Tibial artery (tissue), 4 donors: ENCODE data around the gene ZNF524.
A peak's percentile ranks its signal among the peaks of the same experiment; 100 is the strongest.

Experiments used
- DNase-seq, 2 donors: peaks; one replicate each; pipeline ENCODE4 v3.0.0-alpha.2; 2019
- H3K27ac ChIP-seq, 2 donors: fragments of 200-600 bp; sonication (generic) in 1 of 2; 1 replicate in 1 of 2; 2 replicates in 1 of 2; pipeline ENCODE4 v1.5.1; 2018 to 2019; ENCODE audit warnings: mild to moderate bottlenecking in 1 of 2
- H3K27me3 ChIP-seq, 2 donors: fragments of 200-600 bp; sonication (generic) in 1 of 2; one replicate each; pipeline versions ENCODE4 v1.5.1 to v1.6.0; 2016 to 2019
- H3K36me3 ChIP-seq, 3 donors: fragments of 200-600 bp; sonication (generic) in 2 of 3; one replicate each; pipeline ENCODE4 v1.5.1; 2016 to 2019; ENCODE audit warnings: mild to moderate bottlenecking in 2 of 3
- H3K4me1 ChIP-seq, 4 donors: fragments of 200-600 bp; sonication (generic) in 2 of 4; 1 replicate in 3 of 4; 2 replicates in 1 of 4; pipeline ENCODE4 v1.5.1; 2016 to 2019
- H3K4me3 ChIP-seq, 2 donors: fragments of 200-600 bp; sonication (generic) in 1 of 2; 1 replicate in 1 of 2; 2 replicates in 1 of 2; pipeline ENCODE4 v1.5.1; 2018 to 2019; ENCODE audit warnings: mild to moderate bottlenecking in 2 of 2
- H3K9me3 ChIP-seq, 3 donors: fragments of 200-600 bp; sonication (generic) in 1 of 3; one replicate each; pipeline ENCODE4 v1.5.1; 2016 to 2019
- CTCF ChIP-seq, 2 experiments: fragments of 200-600 bp in 1 of 2; fragments of 450-650 bp in 1 of 2; IDR thresholded peaks; one replicate each; pipeline ENCODE4 v1.5.1; 2017 to 2019; ENCODE audit warnings: antibody characterized with exemption in 2 of 2, mild to moderate bottlenecking in 1 of 2, moderate library complexity in 1 of 2
- intact Hi-C: fragments of 100-400 bp; cut with DNase I; formaldehyde crosslinking; loops from one replicate; pipeline ENCODE4 v1.15.0; 2023; ENCODE audit warnings: low total_unique reads

The ZNF524 gene

GRCh38 chr19:55633861-55634260 lies 33.8 kb downstream of the ZNF524 start:
- Histone ChIP-seq H3K27ac (peak overlapping the region in 1 of 2 donors; percentile 100), H3K36me3 (peaks cover 0 to 6% (median 0%) of the 10 kb centered on the region in 3 donors), H3K27me3 (no peaks in the 10 kb centered on the region), H3K9me3 (no peaks in the 10 kb centered on the region), H3K4me1 (peaks cover 5 to 38% (median 31%) of the 10 kb centered on the region in 4 donors), H3K4me3 (no peak overlapping the region)
- no peak for DNase-seq
- intact Hi-C loops: loop anchor here (5.0 to 10.0 kb wide), 2 partner anchors 37 to 229 kb away; partner anchors contain the start of genes FIZ1 and UBE2S
- TF ChIP-seq CTCF (IDR thresholded peaks at IDR 0.05): no peak

- no peak for TF ChIP-seq CTCF (IDR thresholded peaks at IDR 0.05)
- intact Hi-C loops: loop anchor here (10.0 kb wide), 1 partner anchor 231 kb away; the partner anchor contains the start of gene UBE2S
- Histone ChIP-seq H3K4me3 (peak overlapping the region; percentile 95 to 99), H3K36me3 (peaks cover 0 to 6% (median 0%) of the 10 kb centered on the region in 3 donors), H3K27ac (peak overlapping the region; percentile 99 to 100), H3K27me3 (no peaks in the 10 kb centered on the region), H3K4me1 (peaks cover 5 to 53% (median 44%) of the 10 kb centered on the region in 4 donors), H3K9me3 (no peaks in the 10 kb centered on the region)
- no peak for DNase-seq
Observed at GRCh38 chr19:55635334-55635717, 35.2 kb downstream of the ZNF524 start.

GRCh38 chr19:55635856-55636440 lies 35.9 kb downstream of the ZNF524 start:
- no peak for DNase-seq
- Histone ChIP-seq H3K4me3 (peak overlapping the region; percentile 95 to 99), H3K27ac (peak overlapping the region; percentile 99 to 100), H3K4me1 (peaks cover 5 to 56% (median 47%) of the 10 kb centered on the region in 4 donors), H3K9me3 (no peaks in the 10 kb centered on the region), H3K27me3 (no peaks in the 10 kb centered on the region), H3K36me3 (peaks cover 0 to 6% (median 0%) of the 10 kb centered on the region in 3 donors)
- no peak for TF ChIP-seq CTCF (IDR thresholded peaks at IDR 0.05)
- intact Hi-C loops: loop anchor here (10.0 kb wide), 1 partner anchor 231 kb away; the partner anchor contains the start of gene UBE2S

- Histone ChIP-seq H3K27ac (peak overlapping the region in 1 of 2 donors; percentile 100), H3K36me3 (peaks cover 0 to 6% (median 0%) of the 10 kb centered on the region in 3 donors), H3K27me3 (no peaks in the 10 kb centered on the region), H3K9me3 (no peaks in the 10 kb centered on the region), H3K4me1 (peaks cover 5 to 60% (median 51%) of the 10 kb centered on the region in 4 donors), H3K4me3 (peak overlapping the region in 1 of 2 donors; percentile 95)
- no peak for TF ChIP-seq CTCF (IDR thresholded peaks at IDR 0.05)
- no peak for DNase-seq
- intact Hi-C loops: loop anchor here (10.0 kb wide), 1 partner anchor 232 kb away; the partner anchor contains the start of gene UBE2S
Observed at GRCh38 chr19:55636723-55637122, 36.6 kb downstream of the ZNF524 start.

- Histone ChIP-seq H3K4me1 (peaks cover 5 to 68% (median 59%) of the 10 kb centered on the region in 4 donors), H3K4me3 (no peak overlapping the region), H3K27me3 (no peaks in the 10 kb centered on the region), H3K9me3 (no peaks in the 10 kb centered on the region), H3K27ac (no peak overlapping the region), H3K36me3 (peaks cover 0 to 6% (median 0%) of the 10 kb centered on the region in 3 donors)
- intact Hi-C loops: loop anchor here (10.0 kb wide), 1 partner anchor 233 kb away; the partner anchor contains the start of gene UBE2S
- DNase-seq: no peak
- no peak for TF ChIP-seq CTCF (IDR thresholded peaks at IDR 0.05)
Observed at GRCh38 chr19:55637534-55637933, 37.4 kb downstream of the ZNF524 start.
